Spleen (tissue), 7 donors: ENCODE measurements around the gene ARAP3.

Experiments
- POLR2AphosphoS5 ChIP-seq, 3 donors: sonication (generic); formaldehyde crosslinking; IDR thresholded peaks; one replicate each; pipeline ENCODE4 v1.5.1; 2017; ENCODE audit warnings: antibody characterized with exemption in 3 of 3
- TF ChIP-seq, protein P1 (sequence below), 11 experiments: fragments of 200-600 bp in 7 of 11; fragments of 450-650 bp in 4 of 11; sonication (generic) in 4 of 11; IDR thresholded peaks in 8 of 11; conservative IDR thresholded peaks in 3 of 11; 1 replicate in 7 of 11; 2 replicates in 4 of 11; pipeline versions ENCODE4 v1.4.0 to v1.8.0; 2016 to 2021; ENCODE audit warnings: antibody characterized with exemption in 11 of 11, inconsistent platforms in 4 of 11, mild to moderate bottlenecking in 1 of 11
- donor health status: DM: no; HTN: no; CAD: no; lungs with moderate emphysema.
- donor health status: DM: no; HTN: no; CAD: no.
- donor health status: DM: no; HTN: no; CAD: no.

DNA sequence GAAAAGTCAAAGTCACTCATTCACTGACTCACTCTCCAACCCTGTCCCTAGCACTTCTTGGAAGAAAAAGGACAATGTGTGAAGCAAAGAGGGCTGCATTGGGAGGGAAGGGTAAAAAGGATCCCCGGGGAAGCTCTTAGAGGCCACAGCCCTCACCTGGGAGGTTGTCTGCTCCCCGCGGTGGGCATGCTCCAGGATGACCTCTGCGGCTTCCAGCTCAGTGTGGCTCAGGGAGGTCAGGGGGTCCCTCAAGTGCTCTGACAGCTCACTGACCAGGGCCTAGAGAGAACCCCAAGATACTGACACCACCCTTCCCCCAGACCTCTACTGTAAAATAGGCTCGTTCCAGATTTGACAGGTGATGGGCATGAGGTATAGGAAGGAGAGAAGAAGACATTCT is 34.8 kb downstream of the ARAP3 start:
- TF ChIP-seq, protein P1, sequence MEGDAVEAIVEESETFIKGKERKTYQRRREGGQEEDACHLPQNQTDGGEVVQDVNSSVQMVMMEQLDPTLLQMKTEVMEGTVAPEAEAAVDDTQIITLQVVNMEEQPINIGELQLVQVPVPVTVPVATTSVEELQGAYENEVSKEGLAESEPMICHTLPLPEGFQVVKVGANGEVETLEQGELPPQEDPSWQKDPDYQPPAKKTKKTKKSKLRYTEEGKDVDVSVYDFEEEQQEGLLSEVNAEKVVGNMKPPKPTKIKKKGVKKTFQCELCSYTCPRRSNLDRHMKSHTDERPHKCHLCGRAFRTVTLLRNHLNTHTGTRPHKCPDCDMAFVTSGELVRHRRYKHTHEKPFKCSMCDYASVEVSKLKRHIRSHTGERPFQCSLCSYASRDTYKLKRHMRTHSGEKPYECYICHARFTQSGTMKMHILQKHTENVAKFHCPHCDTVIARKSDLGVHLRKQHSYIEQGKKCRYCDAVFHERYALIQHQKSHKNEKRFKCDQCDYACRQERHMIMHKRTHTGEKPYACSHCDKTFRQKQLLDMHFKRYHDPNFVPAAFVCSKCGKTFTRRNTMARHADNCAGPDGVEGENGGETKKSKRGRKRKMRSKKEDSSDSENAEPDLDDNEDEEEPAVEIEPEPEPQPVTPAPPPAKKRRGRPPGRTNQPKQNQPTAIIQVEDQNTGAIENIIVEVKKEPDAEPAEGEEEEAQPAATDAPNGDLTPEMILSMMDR (IDR thresholded peaks at IDR 0.05 in 8 of 11, conservative IDR thresholded peaks at IDR 0.05 in 3 of 11) = no peak
- TF ChIP-seq POLR2AphosphoS5 (IDR thresholded peaks at IDR 0.05) = no peak
